ENCODE results near the gene CD300LB. TPM values are rescaled to one million over a fixed set of nuclear protein-coding genes. Genes with fewer than 3 reads are reported as not detected.
A peak's percentile ranks its signal among the peaks of the same experiment; 100 is the strongest.

Gene CD300LB
- total RNA-seq, 1 experiment from 2014 or later, result not detected

DNA sequence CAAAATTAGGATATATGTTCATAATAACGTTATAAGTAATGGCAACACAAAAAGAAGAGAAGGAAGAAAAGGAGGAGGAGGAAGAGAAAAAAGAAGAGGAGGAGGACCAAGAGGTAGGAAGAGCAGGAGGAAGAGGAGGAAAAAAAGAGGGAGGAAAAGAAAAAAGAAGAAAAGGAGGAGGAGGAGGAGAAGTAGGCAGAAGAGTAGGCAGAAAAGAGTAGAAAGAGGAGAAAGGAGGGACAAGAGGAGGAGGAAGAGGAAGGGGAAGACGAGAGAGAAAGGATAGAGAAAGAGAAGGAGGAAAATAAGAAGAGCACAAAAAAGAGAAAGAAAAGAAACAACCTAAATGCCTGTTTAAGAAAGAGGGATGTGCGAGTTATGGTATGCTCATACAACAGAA lies 5.6 kb upstream of the CD300LB start (continued):
- TF ChIP-seq TP53 (CRISPR knock-in tag; IDR thresholded peaks at IDR 0.05), result no peak

DNA sequence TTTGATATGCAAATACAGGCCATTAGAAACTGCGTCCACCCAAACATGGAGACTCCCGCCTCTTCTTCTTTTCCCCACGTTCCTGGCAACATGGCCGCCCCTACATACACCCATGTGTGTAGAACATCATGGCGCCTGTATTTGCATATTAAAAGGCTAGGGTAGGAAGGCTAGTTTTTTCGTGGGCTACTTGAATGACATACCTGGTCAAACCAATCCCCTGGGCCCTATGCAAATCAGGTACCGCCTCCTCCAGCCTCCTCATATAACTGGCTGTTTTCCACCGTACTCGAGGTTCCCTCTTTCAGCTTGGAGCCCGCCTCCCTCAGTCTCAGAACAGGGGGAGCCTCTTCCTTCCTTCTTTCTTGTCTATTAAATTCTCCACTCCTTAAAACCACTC lies 840 bp upstream of the CD300LB start:
- DNase-seq (ENCODE audit: low spot score) (peak; percentile 53), ATAC-seq (peak; percentile 90)
- Mint-ChIP-seq H3K4me3 (no peak overlapping the region), H3K36me3 (no peaks in the 10 kb centered on the region), H3K27ac (no peak overlapping the region), H3K9me3 (peaks cover 3% of the 10 kb centered on the region; the same call in 1 of the 2 replicates), H3K4me1 (peaks cover 13% of the 10 kb centered on the region), H3K27me3 (ENCODE audit: low read depth) (peaks cover 25% of the 10 kb centered on the region)
- POLR2A ChIA-PET, result no interaction called here
- CTCF ChIA-PET, result interaction anchor here (1.3 to 3.6 kb wide), 7 partner anchors 34 to 247 kb away, joined by 3 to 32 read pairs (median 5); partner anchors contain the start of genes GPR142 and RAB37
- TF ChIP-seq FOXJ3 (CRISPR knock-in tag; IDR thresholded peaks at IDR 0.05; ENCODE audit: borderline replicate concordance), result no peak
- TF ChIP-seq, protein P1, sequence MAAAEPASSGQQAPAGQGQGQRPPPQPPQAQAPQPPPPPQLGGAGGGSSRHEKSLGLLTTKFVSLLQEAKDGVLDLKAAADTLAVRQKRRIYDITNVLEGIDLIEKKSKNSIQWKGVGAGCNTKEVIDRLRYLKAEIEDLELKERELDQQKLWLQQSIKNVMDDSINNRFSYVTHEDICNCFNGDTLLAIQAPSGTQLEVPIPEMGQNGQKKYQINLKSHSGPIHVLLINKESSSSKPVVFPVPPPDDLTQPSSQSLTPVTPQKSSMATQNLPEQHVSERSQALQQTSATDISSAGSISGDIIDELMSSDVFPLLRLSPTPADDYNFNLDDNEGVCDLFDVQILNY (CRISPR knock-in tag; IDR thresholded peaks at IDR 0.05), result no peak
- TF ChIP-seq, protein P2, sequence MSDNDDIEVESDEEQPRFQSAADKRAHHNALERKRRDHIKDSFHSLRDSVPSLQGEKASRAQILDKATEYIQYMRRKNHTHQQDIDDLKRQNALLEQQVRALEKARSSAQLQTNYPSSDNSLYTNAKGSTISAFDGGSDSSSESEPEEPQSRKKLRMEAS (CRISPR knock-in tag; IDR thresholded peaks at IDR 0.05), result peak; percentile 49; the same call in 1 of the 2 replicates

DNA sequence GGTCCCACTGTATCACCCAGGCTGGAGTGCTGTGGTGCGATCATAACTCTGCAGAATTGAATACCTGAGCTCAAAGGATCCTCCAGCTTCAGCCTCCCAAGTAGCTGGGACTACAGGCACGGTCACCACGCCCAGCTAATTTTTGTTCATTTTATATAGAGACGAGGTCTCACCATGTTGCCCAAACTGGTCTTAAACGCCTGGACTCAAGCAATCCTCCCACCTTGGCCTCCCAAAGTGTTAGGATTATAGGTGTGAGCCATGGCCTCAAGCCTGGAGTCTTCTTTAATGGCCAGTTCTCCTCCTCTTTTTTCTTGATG lies 484 bp downstream of the CD300LB start:
- POLR2A ChIA-PET, result interaction anchor here (0.6 kb wide), 1 partner anchor 24 kb away, joined by 3 read pairs; no protein-coding TSS in a partner anchor
- Mint-ChIP-seq H3K9me3 (peaks cover 3% of the 10 kb centered on the region; the same call in 1 of the 2 replicates), H3K27me3 (ENCODE audit: low read depth) (peaks cover 29% of the 10 kb centered on the region)

More for the DNA sequence above, 484 bp downstream of the CD300LB start:
- H3K4me3 Mint-ChIP-seq, result no peak overlapping the region
- TF ChIP-seq, protein P3, sequence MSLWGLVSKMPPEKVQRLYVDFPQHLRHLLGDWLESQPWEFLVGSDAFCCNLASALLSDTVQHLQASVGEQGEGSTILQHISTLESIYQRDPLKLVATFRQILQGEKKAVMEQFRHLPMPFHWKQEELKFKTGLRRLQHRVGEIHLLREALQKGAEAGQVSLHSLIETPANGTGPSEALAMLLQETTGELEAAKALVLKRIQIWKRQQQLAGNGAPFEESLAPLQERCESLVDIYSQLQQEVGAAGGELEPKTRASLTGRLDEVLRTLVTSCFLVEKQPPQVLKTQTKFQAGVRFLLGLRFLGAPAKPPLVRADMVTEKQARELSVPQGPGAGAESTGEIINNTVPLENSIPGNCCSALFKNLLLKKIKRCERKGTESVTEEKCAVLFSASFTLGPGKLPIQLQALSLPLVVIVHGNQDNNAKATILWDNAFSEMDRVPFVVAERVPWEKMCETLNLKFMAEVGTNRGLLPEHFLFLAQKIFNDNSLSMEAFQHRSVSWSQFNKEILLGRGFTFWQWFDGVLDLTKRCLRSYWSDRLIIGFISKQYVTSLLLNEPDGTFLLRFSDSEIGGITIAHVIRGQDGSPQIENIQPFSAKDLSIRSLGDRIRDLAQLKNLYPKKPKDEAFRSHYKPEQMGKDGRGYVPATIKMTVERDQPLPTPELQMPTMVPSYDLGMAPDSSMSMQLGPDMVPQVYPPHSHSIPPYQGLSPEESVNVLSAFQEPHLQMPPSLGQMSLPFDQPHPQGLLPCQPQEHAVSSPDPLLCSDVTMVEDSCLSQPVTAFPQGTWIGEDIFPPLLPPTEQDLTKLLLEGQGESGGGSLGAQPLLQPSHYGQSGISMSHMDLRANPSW (CRISPR knock-in tag; conservative IDR thresholded peaks at IDR 0.05; ENCODE audit: low read depth), result no peak
- TF ChIP-seq NFYB (CRISPR knock-in tag; conservative IDR thresholded peaks at IDR 0.05; ENCODE audit: low read depth), result no peak
- TF ChIP-seq, protein P4, sequence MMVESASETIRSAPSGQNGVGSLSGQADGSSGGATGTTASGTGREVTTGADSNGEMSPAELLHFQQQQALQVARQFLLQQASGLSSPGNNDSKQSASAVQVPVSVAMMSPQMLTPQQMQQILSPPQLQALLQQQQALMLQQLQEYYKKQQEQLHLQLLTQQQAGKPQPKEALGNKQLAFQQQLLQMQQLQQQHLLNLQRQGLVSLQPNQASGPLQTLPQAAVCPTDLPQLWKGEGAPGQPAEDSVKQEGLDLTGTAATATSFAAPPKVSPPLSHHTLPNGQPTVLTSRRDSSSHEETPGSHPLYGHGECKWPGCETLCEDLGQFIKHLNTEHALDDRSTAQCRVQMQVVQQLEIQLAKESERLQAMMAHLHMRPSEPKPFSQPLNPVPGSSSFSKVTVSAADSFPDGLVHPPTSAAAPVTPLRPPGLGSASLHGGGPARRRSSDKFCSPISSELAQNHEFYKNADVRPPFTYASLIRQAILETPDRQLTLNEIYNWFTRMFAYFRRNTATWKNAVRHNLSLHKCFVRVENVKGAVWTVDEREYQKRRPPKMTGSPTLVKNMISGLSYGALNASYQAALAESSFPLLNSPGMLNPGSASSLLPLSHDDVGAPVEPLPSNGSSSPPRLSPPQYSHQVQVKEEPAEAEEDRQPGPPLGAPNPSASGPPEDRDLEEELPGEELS (CRISPR knock-in tag; IDR thresholded peaks at IDR 0.05), result no peak
- TF ChIP-seq ZNF219 (CRISPR knock-in tag; IDR thresholded peaks at IDR 0.05; ENCODE audit: borderline replicate concordance), result no peak
- no peak for TF ChIP-seq ZNF138 (CRISPR knock-in tag; conservative IDR thresholded peaks at IDR 0.05)
- TF ChIP-seq, protein P5, sequence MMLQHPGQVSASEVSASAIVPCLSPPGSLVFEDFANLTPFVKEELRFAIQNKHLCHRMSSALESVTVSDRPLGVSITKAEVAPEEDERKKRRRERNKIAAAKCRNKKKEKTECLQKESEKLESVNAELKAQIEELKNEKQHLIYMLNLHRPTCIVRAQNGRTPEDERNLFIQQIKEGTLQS (CRISPR knock-in tag; conservative IDR thresholded peaks at IDR 0.05), result no peak
- TF ChIP-seq, protein P1 (CRISPR knock-in tag; IDR thresholded peaks at IDR 0.05), result no peak
- TF ChIP-seq ATF1 (CRISPR knock-in tag; IDR thresholded peaks at IDR 0.05), result no peak
- no peak for TF ChIP-seq NFE2L1 (CRISPR knock-in tag; IDR thresholded peaks at IDR 0.05)
- TF ChIP-seq, protein P6, sequence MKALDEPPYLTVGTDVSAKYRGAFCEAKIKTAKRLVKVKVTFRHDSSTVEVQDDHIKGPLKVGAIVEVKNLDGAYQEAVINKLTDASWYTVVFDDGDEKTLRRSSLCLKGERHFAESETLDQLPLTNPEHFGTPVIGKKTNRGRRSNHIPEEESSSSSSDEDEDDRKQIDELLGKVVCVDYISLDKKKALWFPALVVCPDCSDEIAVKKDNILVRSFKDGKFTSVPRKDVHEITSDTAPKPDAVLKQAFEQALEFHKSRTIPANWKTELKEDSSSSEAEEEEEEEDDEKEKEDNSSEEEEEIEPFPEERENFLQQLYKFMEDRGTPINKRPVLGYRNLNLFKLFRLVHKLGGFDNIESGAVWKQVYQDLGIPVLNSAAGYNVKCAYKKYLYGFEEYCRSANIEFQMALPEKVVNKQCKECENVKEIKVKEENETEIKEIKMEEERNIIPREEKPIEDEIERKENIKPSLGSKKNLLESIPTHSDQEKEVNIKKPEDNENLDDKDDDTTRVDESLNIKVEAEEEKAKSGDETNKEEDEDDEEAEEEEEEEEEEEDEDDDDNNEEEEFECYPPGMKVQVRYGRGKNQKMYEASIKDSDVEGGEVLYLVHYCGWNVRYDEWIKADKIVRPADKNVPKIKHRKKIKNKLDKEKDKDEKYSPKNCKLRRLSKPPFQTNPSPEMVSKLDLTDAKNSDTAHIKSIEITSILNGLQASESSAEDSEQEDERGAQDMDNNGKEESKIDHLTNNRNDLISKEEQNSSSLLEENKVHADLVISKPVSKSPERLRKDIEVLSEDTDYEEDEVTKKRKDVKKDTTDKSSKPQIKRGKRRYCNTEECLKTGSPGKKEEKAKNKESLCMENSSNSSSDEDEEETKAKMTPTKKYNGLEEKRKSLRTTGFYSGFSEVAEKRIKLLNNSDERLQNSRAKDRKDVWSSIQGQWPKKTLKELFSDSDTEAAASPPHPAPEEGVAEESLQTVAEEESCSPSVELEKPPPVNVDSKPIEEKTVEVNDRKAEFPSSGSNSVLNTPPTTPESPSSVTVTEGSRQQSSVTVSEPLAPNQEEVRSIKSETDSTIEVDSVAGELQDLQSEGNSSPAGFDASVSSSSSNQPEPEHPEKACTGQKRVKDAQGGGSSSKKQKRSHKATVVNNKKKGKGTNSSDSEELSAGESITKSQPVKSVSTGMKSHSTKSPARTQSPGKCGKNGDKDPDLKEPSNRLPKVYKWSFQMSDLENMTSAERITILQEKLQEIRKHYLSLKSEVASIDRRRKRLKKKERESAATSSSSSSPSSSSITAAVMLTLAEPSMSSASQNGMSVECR (CRISPR knock-in tag; IDR thresholded peaks at IDR 0.05; ENCODE audit: borderline replicate concordance), result no peak
- TF ChIP-seq GTF2I (CRISPR knock-in tag; conservative IDR thresholded peaks at IDR 0.05), result no peak
- TF ChIP-seq, protein P7, sequence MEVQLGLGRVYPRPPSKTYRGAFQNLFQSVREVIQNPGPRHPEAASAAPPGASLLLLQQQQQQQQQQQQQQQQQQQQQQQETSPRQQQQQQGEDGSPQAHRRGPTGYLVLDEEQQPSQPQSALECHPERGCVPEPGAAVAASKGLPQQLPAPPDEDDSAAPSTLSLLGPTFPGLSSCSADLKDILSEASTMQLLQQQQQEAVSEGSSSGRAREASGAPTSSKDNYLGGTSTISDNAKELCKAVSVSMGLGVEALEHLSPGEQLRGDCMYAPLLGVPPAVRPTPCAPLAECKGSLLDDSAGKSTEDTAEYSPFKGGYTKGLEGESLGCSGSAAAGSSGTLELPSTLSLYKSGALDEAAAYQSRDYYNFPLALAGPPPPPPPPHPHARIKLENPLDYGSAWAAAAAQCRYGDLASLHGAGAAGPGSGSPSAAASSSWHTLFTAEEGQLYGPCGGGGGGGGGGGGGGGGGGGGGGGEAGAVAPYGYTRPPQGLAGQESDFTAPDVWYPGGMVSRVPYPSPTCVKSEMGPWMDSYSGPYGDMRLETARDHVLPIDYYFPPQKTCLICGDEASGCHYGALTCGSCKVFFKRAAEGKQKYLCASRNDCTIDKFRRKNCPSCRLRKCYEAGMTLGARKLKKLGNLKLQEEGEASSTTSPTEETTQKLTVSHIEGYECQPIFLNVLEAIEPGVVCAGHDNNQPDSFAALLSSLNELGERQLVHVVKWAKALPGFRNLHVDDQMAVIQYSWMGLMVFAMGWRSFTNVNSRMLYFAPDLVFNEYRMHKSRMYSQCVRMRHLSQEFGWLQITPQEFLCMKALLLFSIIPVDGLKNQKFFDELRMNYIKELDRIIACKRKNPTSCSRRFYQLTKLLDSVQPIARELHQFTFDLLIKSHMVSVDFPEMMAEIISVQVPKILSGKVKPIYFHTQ (CRISPR knock-in tag; IDR thresholded peaks at IDR 0.05), result no peak
- no peak overlapping the region for H3K27ac Mint-ChIP-seq
- ATAC-seq (no peak), DNase-seq (ENCODE audit: low spot score) (no peak)
- H3K36me3 Mint-ChIP-seq, result no peaks in the 10 kb centered on the region
- CTCF ChIA-PET, result interaction anchor here (0.6 to 3.2 kb wide), 3 partner anchors 66 to 163 kb away, joined by 3 to 13 read pairs (median 7); no protein-coding TSS in a partner anchor
- H3K4me1 Mint-ChIP-seq, result peaks cover 13% of the 10 kb centered on the region
